GM23248 (cell line): ENCODE measurements around the gene RASAL3. TPM values are rescaled to one million over a fixed set of nuclear protein-coding genes. Genes with fewer than 3 reads are reported as not detected.

ENCODE experiments used
- DNase-seq: peaks from one replicate; pipeline ENCODE4 v3.0.0-alpha.2; 2015
- H2AFZ ChIP-seq: fragments of 200-600 bp; sonication (generic); 2 replicates; pipeline ENCODE4 v1.6.1; 2016; ENCODE audit warnings: antibody characterized with exemption
- H3F3A ChIP-seq: fragments of 200-600 bp; sonication (generic); 2 replicates; pipeline ENCODE4 v1.6.1; 2016; ENCODE audit warnings: mild to moderate bottlenecking, antibody characterized with exemption, mixed run types; ENCODE audit not compliant: insufficient read depth
- H3K27ac ChIP-seq: fragments of 200-600 bp; sonication (generic); 2 replicates; pipeline ENCODE4 v1.5.1; 2016; ENCODE audit warnings: mild to moderate bottlenecking
- H3K27me3 ChIP-seq: fragments of 200-600 bp; sonication (generic); replicated peaks from 2 replicates; pipeline ENCODE4 v1.6.1; 2016; ENCODE audit warnings: mild to moderate bottlenecking; ENCODE audit not compliant: insufficient read depth
- H3K36me3 ChIP-seq: fragments of 200-600 bp; sonication (generic); 2 replicates; pipeline ENCODE4 v1.6.1; 2016; ENCODE audit warnings: low read depth, mild to moderate bottlenecking
- H3K4me1 ChIP-seq: fragments of 200-600 bp; sonication (generic); 2 replicates; pipeline ENCODE4 v1.6.1; 2016; ENCODE audit warnings: mild to moderate bottlenecking; ENCODE audit not compliant: insufficient read depth
- H3K4me2 ChIP-seq: fragments of 200-600 bp; sonication (generic); one replicate; pipeline ENCODE4 v1.6.1; 2016; ENCODE audit warnings: mild to moderate bottlenecking; ENCODE audit not compliant: unreplicated experiment
- H3K4me3 ChIP-seq: fragments of 200-600 bp; sonication (generic); 2 replicates; pipeline ENCODE4 v1.5.1; 2016; ENCODE audit warnings: mild to moderate bottlenecking
- H3K79me2 ChIP-seq: fragments of 200-600 bp; sonication (generic); 2 replicates; pipeline ENCODE4 v1.6.1; 2016; ENCODE audit warnings: mild to moderate bottlenecking; ENCODE audit not compliant: insufficient read depth
- H3K9ac ChIP-seq: fragments of 200-600 bp; sonication (generic); 2 replicates; pipeline ENCODE4 v1.6.1; 2016; ENCODE audit warnings: mild to moderate bottlenecking
- H3K9me2 ChIP-seq: fragments of 200-600 bp; sonication (generic); 2 replicates; pipeline ENCODE4 v1.6.1; 2016; ENCODE audit warnings: mixed run types, mild to moderate bottlenecking, moderate library complexity; ENCODE audit not compliant: insufficient read depth
- H3K9me3 ChIP-seq: fragments of 200-600 bp; sonication (generic); one replicate; pipeline ENCODE4 v1.6.1; 2017; ENCODE audit warnings: low read depth
- H4K20me1 ChIP-seq: fragments of 200-600 bp; sonication (generic); 2 replicates; pipeline ENCODE4 v1.6.0; 2016; ENCODE audit not compliant: insufficient read depth
- EZH2 ChIP-seq: fragments of 200-600 bp; sonication (generic); IDR thresholded peaks from 2 replicates; pipeline ENCODE4 v1.6.1; 2018; ENCODE audit warnings: antibody characterized with exemption, mild to moderate bottlenecking; ENCODE audit not compliant: insufficient read depth, poor library complexity, severe bottlenecking
- EZH2phosphoT487 ChIP-seq: fragments of 200-600 bp; sonication (generic); IDR thresholded peaks from 2 replicates; pipeline ENCODE4 v1.6.1; 2018; ENCODE audit warnings: antibody characterized with exemption, moderate library complexity, mild to moderate bottlenecking, low read depth; ENCODE audit not compliant: insufficient read depth
- whole genome bisulfite sequencing, 2 experiments: methylation state at CpG; one replicate each; pipeline ENCODE4 v1.1.6; 2015 to 2017; ENCODE audit warnings: low lambda C conversion rate in 2 of 2, low coverage in 1 of 2; ENCODE audit errors: missing lambda C conversion rate in 2 of 2; 5-methylcytosine and 5-hydroxymethylcytosine counted together
- in situ Hi-C: fragments of 300-500 bp; cut with MboI; formaldehyde crosslinking; loops from 2 replicates; pipeline ENCODE4 v1.15.0; 2020
- polyA plus RNA-seq: library from polyadenylated mRNA; unstranded; fragments of >200 nt; fragmentation: Nextera tagmentation; extraction: Ambion mirVana; gene quantifications from 2 replicates; pipeline ENCODE4 v1.2.1, GENCODE V29; 2016
- total RNA-seq: library from RNA; depleted of rRNA; stranded (reverse); fragments of >200 nt; shearing (Covaris generic); gene quantifications from 2 replicates; pipeline ENCODE4 v1.2.3, GENCODE V29; 2014

Gene RASAL3
- total and polyA plus RNA-seq, 2 experiments from 2014 or later: not detected

GRCh38 chr19:15442142-15442920 is 22.0 kb downstream of the RASAL3 start:
- in situ Hi-C loops: no loop called here
- no peaks in the 10 kb centered on the region for H3K9me3 ChIP-seq
- no peaks in the 10 kb centered on the region for H4K20me1 ChIP-seq
- H3K4me3 ChIP-seq: no peak overlapping the region
- H3K4me1 ChIP-seq: 0 out of 2 replicates have a peak, but pooled peaks cover 5% of the 10 kb centered on the region
- H2AFZ ChIP-seq: no peak overlapping the region
- H3F3A ChIP-seq: no peaks in the 10 kb centered on the region
- no peaks in the 10 kb centered on the region for H3K27me3 ChIP-seq
- no peak for DNase-seq
- WGBS, 2 experiments: 71 to 75% methylated on average over 12 to 13 of the region's 13 CpGs
- no peak overlapping the region for H3K4me2 ChIP-seq
- no peak overlapping the region for H3K9ac ChIP-seq
- no peaks in the 10 kb centered on the region for H3K79me2 ChIP-seq
- TF ChIP-seq EZH2 (no peak), EZH2phosphoT487 (no peak)
- no peaks in the 10 kb centered on the region for H3K36me3 ChIP-seq
- no peaks in the 10 kb centered on the region for H3K9me2 ChIP-seq
- no peak overlapping the region for H3K27ac ChIP-seq

GRCh38 chr19:15441317-15441716 is 23.0 kb downstream of the RASAL3 start:
- Histone ChIP-seq H3K9me3 (no peaks in the 10 kb centered on the region), H4K20me1 (no peaks in the 10 kb centered on the region), H3K9me2 (no peaks in the 10 kb centered on the region), H3K9ac (no peak overlapping the region), H3K4me3 (no peak overlapping the region), H2AFZ (no peak overlapping the region), H3K27ac (no peak overlapping the region), H3K36me3 (no peaks in the 10 kb centered on the region), H3K4me1 (0 out of 2 replicates have a peak, but pooled peaks cover 7% of the 10 kb centered on the region), H3K27me3 (no peaks in the 10 kb centered on the region), H3K79me2 (no peaks in the 10 kb centered on the region), H3F3A (no peaks in the 10 kb centered on the region), H3K4me2 (no peak overlapping the region)
- TF ChIP-seq EZH2phosphoT487 (no peak), EZH2 (no peak)
- in situ Hi-C loops: no loop called here
- 75 to 77% methylated on average over 3 of the region's 3 CpGs for WGBS, 2 experiments
- DNase-seq: no peak

GRCh38 chr19:15439821-15440641 is 24.3 kb downstream of the RASAL3 start:
- Histone ChIP-seq H3K9me2 (no peaks in the 10 kb centered on the region), H3F3A (no peaks in the 10 kb centered on the region), H3K79me2 (no peaks in the 10 kb centered on the region), H4K20me1 (no peaks in the 10 kb centered on the region), H3K9me3 (no peaks in the 10 kb centered on the region), H3K36me3 (no peaks in the 10 kb centered on the region), H3K4me1 (0 out of 2 replicates have a peak, but pooled peaks cover 7% of the 10 kb centered on the region), H3K9ac (no peak overlapping the region), H3K27ac (no peak overlapping the region), H2AFZ (no peak overlapping the region), H3K27me3 (no peaks in the 10 kb centered on the region), H3K4me2 (no peak overlapping the region), H3K4me3 (no peak overlapping the region)
- DNase-seq: no peak
- WGBS, 2 experiments: 82 to 84% methylated on average over 35 to 36 of the region's 38 CpGs
- TF ChIP-seq EZH2 (no peak), EZH2phosphoT487 (no peak)
- in situ Hi-C loops: no loop called here

GRCh38 chr19:15439078-15439799 is 25.1 kb downstream of the RASAL3 start:
- H3K9me3 ChIP-seq: no peaks in the 10 kb centered on the region

More at GRCh38 chr19:15439078-15439799, 25.1 kb downstream of the RASAL3 start:
- H3K4me1 ChIP-seq: 0 out of 2 replicates have a peak, but pooled peaks cover 7% of the 10 kb centered on the region
- H4K20me1 ChIP-seq: no peaks in the 10 kb centered on the region
- no peak overlapping the region for H2AFZ ChIP-seq
- H3K36me3 ChIP-seq: no peaks in the 10 kb centered on the region
- no peak for TF ChIP-seq EZH2
- TF ChIP-seq EZH2phosphoT487: no peak
- no peak overlapping the region for H3K27ac ChIP-seq
- no peak for DNase-seq
- in situ Hi-C loops: no loop called here
- no peaks in the 10 kb centered on the region for H3K9me2 ChIP-seq
- H3K9ac ChIP-seq: no peak overlapping the region
- H3F3A ChIP-seq: no peaks in the 10 kb centered on the region
- H3K27me3 ChIP-seq: no peaks in the 10 kb centered on the region
- no peak overlapping the region for H3K4me2 ChIP-seq
- 67 to 70% methylated on average over 24 to 25 of the region's 25 CpGs for WGBS, 2 experiments
- H3K4me3 ChIP-seq: no peak overlapping the region
- H3K79me2 ChIP-seq: no peaks in the 10 kb centered on the region
